OCI-M2 (cell line): ENCODE data around the gene ACE.

Experiments used
- DNase-seq: peaks from one replicate; lab custom pipeline; 2025; ENCODE audit not compliant: unreplicated experiment; lab: John Stamatoyannopoulos, UW

ACE gene

DNA sequence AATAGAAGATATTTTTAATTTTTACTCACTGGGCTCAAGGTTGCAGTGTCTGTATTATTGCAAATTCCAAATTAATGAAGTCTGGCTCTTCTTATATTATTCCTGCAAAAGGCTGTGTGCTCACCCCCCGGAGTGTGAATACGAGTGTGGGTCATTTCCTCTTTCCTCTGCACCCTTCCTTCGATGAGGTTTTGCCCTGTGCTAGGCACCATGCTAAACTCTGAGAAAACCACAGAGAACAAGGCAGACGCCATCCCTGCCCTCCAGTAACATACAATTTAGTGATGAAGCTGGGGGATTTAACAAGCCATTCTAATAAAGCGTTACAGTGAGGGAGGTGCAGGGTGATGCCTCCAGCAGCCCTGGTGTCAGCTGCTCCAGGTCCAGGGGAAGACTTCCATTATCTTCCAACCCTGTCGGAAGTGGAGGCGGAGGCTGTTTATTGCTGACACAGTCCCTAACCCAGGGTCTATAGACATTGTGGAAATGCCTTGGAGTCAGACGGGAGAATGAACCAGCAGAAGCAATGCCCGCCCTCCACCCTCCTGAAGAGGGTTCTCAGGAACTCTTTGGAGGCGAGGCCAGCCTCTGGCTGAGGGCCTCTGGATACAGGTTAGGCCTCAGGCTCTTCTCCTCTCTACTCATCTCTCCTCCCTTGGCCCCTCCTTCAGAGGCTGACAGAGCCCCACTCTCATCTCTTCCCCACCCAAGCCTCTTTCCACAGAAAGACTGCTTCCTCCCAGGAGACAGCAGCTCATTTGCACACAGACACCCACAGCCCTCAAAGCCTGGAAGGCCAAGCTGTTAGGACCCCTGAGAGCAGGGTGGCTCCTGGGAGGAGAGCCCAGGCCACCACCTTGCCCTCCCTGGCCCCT, 2.0 kb upstream of the ACE start:
- no peak for DNase-seq

DNA sequence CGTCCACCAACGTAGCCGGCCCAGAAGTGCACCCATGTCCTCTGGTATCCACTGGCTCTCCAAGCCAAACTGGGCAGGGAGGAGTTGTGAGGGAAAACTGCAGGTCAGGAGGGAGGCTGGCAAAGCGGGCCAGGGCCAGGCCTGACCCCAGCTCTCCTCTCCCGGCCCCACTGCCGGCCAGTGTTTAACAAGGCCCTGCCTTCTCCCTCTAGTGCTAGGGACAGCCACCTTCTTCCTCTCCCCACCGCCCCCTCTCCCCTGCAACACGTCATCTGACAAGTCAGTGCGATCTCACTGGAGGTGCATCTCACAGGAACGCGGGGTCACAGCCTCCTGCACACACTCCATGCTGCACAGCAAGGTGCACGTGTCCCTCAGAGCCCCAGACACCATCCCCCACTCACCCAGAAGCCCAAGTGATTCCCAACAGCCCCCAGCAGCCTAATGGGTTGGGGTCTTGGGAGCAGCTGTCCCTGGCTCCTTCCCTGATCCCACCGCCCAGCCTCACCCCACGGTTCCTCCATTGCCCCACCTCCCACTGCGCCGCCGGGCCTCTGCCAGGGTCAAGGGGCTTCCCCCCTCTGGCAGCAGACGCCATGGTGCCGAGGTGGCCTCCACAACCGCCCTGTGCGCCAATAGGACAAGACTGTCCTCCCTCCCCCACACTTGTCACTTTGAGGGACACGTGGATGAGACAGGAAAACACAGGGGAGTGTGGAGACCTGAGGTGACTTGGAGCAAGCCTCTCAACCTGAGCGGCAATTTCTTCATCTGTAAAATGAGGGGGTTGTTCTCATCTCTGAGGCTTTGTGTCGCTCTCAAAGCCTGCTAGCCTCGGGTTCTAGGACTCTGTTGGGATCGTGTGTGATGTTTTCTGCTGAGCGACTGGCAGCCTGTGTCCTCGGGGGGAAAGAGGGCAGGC, 1.1 kb upstream of the ACE start:
- DNase-seq, result no peak

DNA sequence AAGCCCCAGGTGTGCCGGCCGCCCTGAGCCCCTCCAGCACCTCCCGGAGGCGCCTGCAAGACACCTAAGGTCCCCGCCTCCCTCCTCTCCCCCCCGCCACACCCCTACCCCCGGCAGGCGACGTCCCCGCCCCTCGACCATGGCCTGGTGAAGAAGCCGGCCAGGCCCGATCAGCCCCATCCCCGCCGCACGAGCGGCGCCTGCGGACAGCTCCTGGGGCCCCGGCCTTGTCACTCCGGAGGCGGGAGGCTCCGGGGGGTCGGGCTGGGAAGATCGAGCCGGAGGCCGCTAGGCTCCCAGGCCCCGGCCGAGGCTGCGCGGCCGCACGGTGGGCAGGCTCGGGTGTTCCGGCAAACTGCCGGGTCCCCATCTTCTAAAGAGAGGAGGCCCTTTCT, 405 bp upstream of the ACE start:
- no peak for DNase-seq

DNA sequence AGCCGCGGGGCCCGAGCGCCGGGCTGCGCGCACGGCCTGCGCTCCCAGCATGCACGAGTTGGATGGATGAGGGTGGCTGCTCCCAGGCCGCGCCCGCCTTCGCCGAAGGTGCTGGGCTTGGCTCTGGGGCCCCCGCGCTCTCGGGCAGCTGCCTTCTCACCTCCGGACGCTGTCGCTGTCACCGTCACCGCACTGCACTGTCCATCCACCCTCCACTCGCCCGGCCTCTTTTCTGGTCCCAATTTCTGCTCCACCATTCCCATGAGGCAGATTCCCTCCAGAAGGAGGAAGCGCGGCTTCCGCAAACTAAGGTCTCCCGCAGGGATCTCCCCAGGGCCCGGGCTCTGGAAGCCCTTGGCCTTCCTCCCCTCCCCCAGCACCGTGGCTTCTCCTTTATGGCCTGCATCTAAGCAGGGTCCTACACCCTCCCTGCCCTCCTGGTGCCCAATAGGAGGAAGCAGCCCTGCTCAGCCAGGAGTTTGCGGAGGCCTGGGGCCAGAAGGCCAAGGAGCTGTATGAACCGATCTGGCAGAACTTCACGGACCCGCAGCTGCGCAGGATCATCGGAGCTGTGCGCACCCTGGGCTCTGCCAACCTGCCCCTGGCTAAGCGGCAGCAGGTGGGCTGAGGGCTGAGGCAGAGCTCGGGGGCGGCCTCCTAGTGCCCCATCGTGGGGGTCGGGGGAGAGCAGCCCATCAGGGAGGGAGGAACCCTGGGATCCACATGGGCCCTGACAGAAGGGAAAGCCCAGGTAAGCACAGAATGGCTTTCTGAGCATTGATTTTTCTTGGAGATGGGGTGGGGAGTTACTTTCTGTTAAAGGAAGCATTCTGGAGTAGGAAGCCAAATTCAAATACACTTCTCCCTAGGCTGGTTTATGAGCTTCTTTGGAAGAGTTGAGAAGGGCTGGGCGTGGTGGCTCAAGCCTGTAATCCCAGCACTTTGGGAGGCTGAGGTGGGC, 899 bp downstream of the ACE start:
- no peak for DNase-seq

DNA sequence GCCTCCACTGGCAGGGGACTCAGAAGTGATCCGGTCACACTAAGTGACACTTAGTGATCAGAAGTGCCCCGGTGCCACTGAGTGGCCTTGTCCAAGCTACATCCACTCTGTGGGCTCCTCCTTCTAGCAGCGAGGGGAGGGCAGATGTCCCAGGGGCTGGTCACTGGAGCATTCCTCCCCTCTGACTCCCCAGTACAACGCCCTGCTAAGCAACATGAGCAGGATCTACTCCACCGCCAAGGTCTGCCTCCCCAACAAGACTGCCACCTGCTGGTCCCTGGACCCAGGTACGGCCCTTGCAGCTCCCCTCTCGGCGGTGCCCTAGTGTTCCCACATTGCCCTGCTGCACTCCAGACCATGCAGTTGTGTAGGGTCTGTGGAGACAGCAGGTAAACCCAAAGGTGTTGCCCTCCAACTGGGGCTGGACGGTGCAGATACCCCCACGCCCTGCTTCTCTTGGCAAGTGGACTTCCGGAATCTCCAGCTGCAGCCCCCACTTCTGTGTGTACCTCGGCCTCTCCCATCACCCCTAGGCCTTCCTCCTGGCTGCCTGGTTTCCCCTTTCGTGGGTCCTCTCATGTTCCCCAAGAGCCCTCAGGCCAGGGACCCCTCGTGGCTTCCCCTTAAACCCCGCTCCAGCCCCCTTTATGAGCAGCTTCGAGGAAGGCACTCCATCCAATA, 2.1 kb downstream of the ACE start:
- DNase-seq, result peak; percentile 25

DNA sequence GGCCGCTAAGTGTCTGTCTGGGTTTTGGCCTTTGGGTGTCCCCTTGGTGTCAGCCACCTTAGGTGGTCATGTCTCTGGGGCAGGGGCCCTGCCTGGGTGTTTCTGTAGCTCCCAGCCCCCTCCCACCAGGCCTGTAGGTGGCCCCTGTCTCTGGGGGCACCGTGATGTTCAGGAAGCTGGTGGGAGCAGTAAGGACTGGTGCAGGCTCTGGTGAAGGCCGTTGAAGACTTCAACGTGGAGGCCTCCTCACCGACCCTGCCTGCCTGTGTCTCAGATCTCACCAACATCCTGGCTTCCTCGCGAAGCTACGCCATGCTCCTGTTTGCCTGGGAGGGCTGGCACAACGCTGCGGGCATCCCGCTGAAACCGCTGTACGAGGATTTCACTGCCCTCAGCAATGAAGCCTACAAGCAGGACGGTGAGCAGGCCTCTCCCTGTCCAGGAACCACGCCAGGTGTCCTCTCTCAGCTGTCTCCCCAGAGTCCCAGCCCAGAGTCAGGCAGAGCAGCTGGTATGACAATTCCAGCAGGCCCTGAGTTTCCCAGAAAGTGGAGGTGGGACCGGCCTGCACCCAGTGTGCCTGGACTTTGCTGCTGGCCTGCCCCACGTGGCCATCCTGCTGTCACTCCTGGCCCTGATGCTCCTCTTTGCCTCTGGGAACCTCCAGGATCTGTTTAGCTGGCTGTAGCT, 2.8 kb downstream of the ACE start:
- no peak for DNase-seq

DNA sequence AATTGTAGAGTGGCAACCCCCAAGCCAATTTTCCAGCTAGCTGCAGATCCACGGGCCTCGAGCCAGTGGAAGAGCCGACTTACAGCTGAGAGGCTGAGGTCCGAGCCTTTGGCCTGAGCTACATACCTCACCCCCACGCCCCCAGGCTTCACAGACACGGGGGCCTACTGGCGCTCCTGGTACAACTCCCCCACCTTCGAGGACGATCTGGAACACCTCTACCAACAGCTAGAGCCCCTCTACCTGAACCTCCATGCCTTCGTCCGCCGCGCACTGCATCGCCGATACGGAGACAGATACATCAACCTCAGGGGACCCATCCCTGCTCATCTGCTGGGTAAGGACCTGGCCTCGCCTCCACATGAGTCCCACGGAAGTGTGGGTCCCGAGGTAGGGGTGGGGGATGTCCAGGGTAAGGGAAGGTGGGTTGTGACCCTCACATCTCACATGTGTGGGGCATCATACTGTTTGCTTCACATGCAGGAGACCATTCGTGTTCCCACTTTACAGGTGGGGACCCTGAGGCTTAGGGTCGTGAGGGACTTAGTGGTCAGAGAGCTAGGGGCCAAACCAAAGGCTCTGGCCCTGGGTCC, 3.4 kb downstream of the ACE start:
- no peak for DNase-seq

DNA sequence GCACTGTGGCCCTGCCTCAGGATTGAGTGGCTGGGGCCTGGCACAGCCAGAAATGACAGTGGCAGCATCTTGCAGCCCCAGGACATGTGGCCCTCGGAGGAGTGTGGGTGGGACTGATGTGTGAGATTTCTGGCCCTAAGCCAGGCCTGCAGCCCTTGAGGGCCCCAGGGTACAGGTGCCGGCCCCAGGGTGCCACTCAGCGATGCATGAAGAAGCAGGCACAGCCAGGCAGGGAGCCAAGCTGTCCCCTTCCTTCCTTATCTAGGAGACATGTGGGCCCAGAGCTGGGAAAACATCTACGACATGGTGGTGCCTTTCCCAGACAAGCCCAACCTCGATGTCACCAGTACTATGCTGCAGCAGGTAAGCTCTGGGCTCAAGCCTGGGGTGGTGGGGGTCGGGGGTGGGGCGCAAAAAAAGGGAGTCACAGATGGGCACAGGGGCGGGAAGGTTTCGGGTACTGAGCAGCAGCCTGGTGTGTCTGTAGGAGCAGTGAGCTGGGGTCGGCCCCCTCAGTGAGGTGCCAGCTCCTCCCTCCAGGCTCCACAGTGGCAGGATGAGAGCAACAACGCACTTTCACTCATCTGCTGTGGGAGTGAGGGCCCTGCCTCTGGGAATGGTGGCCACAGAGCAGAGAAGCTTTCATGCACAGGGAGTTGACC, 4.1 kb downstream of the ACE start:
- no peak for DNase-seq

DNA sequence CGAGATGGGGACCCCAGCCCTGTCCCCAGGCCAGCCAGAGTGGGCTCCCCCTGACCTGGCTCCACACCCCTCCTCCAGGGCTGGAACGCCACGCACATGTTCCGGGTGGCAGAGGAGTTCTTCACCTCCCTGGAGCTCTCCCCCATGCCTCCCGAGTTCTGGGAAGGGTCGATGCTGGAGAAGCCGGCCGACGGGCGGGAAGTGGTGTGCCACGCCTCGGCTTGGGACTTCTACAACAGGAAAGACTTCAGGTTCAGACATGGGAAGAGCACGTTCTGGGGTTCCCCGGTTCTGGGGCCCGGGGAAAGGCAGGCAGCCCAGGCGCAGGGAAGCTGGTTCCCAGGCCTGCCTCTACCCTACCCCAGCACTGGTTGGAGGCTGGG, 4.6 kb downstream of the ACE start:
- DNase-seq, result no peak

DNA sequence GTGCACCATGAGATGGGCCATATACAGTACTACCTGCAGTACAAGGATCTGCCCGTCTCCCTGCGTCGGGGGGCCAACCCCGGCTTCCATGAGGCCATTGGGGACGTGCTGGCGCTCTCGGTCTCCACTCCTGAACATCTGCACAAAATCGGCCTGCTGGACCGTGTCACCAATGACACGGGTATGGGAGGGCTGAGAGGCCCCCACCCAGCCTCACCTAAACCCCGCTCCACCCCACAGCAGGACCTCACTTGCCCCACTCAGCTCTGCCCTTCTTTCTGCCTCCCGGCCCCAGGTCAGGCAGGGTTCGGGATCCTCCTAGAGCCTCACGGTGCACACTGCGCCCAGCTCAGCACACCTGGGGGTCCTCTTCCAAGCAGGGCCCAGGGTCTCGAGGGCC, 5.6 kb downstream of the ACE start:
- no peak for DNase-seq

DNA sequence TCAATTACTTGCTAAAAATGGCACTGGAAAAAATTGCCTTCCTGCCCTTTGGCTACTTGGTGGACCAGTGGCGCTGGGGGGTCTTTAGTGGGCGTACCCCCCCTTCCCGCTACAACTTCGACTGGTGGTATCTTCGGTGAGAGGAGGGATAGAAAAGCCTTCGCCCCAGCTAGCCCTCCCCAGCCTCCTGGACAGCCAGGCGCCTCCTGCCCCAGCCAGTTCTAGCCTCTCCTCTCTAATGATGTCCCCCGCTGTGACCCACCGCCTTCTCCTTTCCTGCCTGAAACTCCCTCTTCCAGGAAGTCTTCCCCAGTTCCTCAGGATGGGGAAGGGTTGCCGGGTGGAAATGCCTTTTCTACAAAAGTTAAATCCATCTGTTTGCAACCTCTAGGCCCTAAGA, 6.2 kb downstream of the ACE start:
- DNase-seq, result no peak

DNA sequence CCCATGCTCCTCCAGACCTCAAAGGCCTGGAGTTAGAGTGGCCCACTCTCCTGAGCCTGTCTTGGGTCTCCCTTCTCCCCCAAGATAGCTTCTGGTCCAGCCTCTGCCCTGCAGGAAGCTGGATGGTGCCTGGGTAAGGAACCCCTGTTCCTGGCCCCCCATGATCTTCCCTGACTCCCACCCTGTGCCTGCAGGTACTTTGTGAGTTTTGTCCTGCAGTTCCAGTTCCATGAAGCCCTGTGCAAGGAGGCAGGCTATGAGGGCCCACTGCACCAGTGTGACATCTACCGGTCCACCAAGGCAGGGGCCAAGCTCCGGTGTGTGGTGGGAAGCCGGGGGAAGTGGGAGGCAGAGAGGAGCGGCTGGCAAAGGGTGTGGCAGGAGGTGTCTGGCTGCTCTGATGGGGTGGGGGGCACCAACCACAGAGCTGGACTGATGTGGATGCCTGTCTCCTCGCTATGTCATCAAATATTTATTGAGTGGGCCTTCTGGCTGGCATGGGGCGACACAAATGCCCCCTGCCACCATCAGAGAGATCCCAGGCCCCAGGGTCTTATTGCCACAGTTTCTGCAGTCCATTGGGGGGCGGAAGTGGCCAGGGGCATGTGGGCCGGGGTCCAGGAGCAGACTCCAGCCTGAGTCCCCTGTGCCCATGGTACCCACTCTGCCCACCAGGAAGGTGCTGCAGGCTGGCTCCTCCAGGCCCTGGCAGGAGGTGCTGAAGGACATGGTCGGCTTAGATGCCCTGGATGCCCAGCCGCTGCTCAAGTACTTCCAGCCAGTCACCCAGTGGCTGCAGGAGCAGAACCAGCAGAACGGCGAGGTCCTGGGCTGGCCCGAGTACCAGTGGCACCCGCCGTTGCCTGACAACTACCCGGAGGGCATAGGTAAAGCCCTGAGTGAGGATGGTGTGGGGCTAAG, 7.1 kb downstream of the ACE start:
- DNase-seq, result no peak

DNA sequence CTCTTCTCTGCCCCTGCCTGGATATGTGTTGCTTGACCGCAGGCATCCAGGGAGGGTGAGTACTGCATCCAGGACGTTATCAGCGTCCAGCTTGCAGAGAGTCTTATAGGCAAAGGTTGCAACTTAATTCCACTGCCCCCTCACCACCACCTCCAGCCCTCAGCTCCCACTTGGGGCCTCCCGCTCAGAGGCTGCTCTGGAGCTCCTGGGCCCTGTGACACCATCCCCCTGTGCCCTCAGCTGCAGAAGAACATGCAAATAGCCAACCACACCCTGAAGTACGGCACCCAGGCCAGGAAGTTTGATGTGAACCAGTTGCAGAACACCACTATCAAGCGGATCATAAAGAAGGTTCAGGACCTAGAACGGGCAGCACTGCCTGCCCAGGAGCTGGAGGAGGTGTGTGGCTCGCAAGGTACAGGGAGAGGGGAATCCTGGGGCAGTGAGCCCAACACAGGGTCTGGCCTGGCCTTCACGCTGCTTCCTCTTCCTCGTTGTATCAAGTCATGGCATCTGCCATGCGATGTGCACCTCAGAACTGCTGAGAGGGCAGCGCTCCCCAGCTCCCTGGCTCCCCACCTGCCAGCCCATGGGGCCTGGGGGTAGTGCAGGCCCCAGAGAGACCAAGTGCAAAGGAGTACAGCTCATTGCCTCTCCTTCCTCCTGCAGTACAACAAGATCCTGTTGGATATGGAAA, 9.6 kb downstream of the ACE start:
- DNase-seq, result no peak

DNA sequence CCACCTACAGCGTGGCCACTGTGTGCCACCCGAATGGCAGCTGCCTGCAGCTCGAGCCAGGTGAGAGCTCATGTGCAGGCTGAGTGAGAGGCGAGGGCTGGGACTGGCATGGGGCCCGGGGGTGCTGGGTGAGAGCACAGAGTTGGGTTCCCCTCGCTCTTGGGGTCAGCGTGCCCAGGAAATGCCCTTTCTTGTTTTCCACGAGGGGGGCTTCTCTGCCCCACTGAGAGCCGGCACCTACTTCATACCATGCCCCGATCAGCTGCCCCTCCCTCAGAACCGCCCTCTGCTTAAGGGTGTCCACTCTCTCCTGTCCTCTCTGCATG, 10.1 kb downstream of the ACE start:
- DNase-seq, result no peak

DNA sequence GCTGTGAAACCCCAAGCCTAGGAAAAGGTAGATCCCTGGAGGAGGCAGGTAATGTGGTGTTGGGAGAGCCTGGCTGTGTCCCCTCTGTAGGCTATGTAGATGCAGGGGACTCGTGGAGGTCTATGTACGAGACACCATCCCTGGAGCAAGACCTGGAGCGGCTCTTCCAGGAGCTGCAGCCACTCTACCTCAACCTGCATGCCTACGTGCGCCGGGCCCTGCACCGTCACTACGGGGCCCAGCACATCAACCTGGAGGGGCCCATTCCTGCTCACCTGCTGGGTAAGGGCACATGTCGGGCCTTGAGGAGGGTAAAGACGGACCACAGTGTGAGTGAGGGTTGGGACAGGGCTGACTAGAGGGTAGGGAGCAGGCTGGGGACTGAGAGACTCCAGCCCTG, 12.0 kb downstream of the ACE start:
- no peak for DNase-seq

DNA sequence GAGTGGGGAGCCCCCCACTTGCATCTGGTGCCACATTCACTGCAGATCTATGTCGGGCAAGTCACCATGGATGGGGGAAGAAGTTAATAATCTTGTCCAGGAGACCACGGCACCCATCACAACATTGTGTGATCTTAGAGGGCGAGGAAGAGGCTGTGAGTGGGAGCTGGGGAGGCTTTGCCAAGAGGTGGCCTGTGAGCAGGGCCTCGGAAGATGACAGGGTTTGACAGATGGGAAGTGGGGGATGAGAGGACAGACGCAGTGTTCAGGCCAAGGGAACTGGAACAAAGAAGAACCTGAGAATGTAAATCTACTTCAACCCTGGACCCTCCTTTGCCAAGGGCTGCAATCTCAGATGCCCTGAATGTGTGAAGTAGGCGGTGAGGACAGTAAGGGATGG, 12.4 kb downstream of the ACE start:
- DNase-seq, result no peak

DNA sequence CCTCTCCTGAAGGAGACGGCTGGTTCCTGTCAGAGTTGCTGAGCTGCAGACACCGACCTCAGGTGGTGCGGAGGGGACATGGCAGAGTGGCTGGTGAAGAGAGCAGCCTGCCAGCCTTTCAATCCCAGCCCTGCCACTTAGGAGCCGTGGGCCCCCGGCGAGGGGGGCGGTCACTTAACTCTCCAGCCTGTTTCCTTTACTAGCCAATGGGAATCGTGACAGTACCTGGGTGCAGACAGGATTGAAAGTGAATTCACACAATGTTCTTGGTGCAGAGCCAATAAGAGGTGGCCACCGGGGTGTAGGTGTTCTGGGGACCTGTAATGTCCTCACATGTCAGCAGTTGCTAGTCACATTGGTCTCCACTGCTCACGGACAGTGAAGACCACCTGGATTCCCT, 13.5 kb downstream of the ACE start:
- no peak for DNase-seq
